Heart left ventricle (tissue), 13 donors: ENCODE data around the gene PSMB4.

ENCODE experiments used
- POLR2A ChIP-seq, 2 donors: fragments of 450-650 bp; IDR thresholded peaks; one replicate each; pipeline ENCODE4 v1.6.1; 2017; ENCODE audit warnings: antibody characterized with exemption in 2 of 2, mild to moderate bottlenecking in 2 of 2, moderate library complexity in 2 of 2
- TF ChIP-seq, protein P1 (sequence below), 12 donors: fragments of 200-600 bp; sonication (generic) in 4 of 12; IDR thresholded peaks; one replicate each; pipeline versions ENCODE4 v1.5.0 to v1.8.0; 2018 to 2022; ENCODE audit warnings: antibody characterized with exemption in 12 of 12, mild to moderate bottlenecking in 5 of 12
- donor health status: ischemic (EF 13 %, LVEDD 7.1; RV severe dilation, severe dysfunction).
- donor health status: DM: no; HTN: yes; CAD: no.
- donor health status: DM: no; HTN: no; CAD: no.
- donor health status: ischemic (EF 25% LVEDD 6.9; RV normal size, moderate dysfunction).
- donor health status: ischemic (EF 25% LVEDD 5.7; RV mildly dilated, moderate dysfunction).
- donor health status: ischemic (EF 35%, LVEDD 5.7; RV mildly dilated, moderate dysfunction).
- donor health status: nonischemic (EF 11% LVEDD 7.7; RV severe dilation, severe dysfunction).
- donor health status: DM: yes; HTN: yes; CAD: no.
- donor health status: PGD.
- donor health status: ischemic (EF 29% LVEDD 5.4; RV normal size, mild dysfunction).
- donor health status: nonischemic (EF 23%, LVEDD 6.1; RV moderate dilation, normal function).

DNA sequence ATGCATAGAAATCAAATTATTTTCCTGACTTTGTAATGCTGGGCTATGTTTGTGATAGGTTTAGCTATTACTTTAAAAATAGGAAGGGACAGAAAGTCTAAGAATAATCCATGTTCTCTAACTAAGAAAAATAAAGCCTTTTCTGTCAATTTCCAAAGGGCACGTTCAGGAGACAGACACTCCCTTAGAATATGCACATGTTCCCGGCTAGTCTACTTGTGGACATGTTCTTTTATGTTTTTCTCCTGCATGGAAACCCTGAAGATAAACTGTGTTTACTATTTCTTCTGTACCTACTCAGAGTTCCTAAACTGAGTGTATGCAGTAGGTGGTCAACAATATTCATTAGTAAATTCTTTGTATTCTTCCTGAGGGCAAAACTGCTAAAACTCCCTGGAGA, 12.5 kb downstream of the PSMB4 start:
- TF ChIP-seq, protein P1, sequence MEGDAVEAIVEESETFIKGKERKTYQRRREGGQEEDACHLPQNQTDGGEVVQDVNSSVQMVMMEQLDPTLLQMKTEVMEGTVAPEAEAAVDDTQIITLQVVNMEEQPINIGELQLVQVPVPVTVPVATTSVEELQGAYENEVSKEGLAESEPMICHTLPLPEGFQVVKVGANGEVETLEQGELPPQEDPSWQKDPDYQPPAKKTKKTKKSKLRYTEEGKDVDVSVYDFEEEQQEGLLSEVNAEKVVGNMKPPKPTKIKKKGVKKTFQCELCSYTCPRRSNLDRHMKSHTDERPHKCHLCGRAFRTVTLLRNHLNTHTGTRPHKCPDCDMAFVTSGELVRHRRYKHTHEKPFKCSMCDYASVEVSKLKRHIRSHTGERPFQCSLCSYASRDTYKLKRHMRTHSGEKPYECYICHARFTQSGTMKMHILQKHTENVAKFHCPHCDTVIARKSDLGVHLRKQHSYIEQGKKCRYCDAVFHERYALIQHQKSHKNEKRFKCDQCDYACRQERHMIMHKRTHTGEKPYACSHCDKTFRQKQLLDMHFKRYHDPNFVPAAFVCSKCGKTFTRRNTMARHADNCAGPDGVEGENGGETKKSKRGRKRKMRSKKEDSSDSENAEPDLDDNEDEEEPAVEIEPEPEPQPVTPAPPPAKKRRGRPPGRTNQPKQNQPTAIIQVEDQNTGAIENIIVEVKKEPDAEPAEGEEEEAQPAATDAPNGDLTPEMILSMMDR (IDR thresholded peaks at IDR 0.05) = no peak
- TF ChIP-seq POLR2A (IDR thresholded peaks at IDR 0.05) = no peak
